ENCODE results near the gene TUBB2A. TPM values are rescaled to one million over a fixed set of nuclear protein-coding genes. Genes with fewer than 3 reads are reported as not detected.
A peak's percentile ranks its signal among the peaks of the same experiment; 100 is the strongest.
"Not testable (repeated sequence)": the region's sequence is repeated elsewhere in the genome, so short reads cannot be mapped to it uniquely, and the experiment has no call there.

TUBB2A gene
- polyA plus RNA-seq, 1 of the 3 experiments (the other 2 are of a cell fraction), result 199 TPM

DNA sequence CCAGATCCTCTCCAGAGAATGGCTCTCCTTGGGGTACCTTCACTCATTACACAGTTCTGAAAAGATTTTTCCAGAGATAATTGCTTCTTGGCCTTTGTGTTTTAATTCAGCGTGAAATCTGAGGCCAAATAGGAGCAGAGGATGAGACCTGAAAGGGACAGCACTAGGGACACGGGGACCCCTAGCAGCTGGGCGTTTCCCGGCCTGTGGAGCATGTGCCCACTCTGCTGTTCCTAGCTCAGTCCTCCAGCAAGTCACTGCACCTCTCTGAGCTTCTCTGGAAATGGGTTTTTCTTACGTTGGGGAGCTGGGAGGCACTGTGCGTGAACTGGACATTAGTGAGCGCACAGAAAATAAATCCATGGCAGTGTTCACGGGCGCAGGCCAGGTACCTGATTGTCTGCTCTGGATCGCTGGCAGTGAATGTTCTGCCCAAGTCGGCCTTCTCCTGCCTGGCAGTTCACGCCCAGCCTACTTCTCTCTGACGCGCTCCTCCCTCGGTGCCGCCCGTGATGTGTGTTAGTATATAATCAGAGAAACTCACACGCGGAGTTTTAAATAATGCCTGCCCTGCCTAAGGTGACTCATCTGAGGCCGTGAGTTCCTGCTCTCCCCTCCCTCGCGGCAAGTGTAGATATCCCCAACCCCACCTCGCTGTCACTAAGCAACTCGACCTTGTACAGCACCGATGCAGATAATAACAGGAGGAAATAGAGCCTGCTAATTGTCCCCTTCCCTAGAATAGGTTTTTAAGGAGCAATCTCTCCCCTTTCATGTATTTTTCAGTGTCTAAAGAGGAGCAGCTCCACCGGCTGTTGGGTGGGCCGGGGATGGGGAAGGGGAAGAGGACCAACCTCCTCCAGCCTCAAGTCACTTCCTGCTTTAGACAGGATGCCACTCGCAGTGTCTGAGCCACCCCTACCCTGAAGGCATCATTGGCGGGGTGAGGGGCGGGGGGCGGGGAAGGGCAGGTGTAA lies 2.7 kb upstream of the TUBB2A start (continued):
- TF ChIP-seq SIN3A (IDR thresholded peaks at IDR 0.05; ENCODE audit: borderline replicate concordance, low read depth, low read length) (no peak), RCOR1 (IDR thresholded peaks at IDR 0.05; ENCODE audit: low read length) (no peak), NFIC (IDR thresholded peaks at IDR 0.05; ENCODE audit: borderline replicate concordance) (no peak), YY1 (IDR thresholded peaks at IDR 0.05; ENCODE audit: low read depth) (no peak), MXI1 (IDR thresholded peaks at IDR 0.05; ENCODE audit: low read depth, low read length) (no peak), RXRA (IDR thresholded peaks at IDR 0.05; ENCODE audit: borderline replicate concordance, low read depth) (no peak), RAD21 (IDR thresholded peaks at IDR 0.05; ENCODE audit: low read length) (no peak), TEAD4 (IDR thresholded peaks at IDR 0.05; ENCODE audit: borderline replicate concordance, insufficient read depth) (no peak)
- TF ChIP-seq, protein P1, sequence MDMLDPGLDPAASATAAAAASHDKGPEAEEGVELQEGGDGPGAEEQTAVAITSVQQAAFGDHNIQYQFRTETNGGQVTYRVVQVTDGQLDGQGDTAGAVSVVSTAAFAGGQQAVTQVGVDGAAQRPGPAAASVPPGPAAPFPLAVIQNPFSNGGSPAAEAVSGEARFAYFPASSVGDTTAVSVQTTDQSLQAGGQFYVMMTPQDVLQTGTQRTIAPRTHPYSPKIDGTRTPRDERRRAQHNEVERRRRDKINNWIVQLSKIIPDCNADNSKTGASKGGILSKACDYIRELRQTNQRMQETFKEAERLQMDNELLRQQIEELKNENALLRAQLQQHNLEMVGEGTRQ (IDR thresholded peaks at IDR 0.05; ENCODE audit: borderline replicate concordance, low read depth, low read length), result no peak
- TF ChIP-seq, protein P2, sequence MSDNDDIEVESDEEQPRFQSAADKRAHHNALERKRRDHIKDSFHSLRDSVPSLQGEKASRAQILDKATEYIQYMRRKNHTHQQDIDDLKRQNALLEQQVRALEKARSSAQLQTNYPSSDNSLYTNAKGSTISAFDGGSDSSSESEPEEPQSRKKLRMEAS (IDR thresholded peaks at IDR 0.05; ENCODE audit: low read depth), result no peak

DNA sequence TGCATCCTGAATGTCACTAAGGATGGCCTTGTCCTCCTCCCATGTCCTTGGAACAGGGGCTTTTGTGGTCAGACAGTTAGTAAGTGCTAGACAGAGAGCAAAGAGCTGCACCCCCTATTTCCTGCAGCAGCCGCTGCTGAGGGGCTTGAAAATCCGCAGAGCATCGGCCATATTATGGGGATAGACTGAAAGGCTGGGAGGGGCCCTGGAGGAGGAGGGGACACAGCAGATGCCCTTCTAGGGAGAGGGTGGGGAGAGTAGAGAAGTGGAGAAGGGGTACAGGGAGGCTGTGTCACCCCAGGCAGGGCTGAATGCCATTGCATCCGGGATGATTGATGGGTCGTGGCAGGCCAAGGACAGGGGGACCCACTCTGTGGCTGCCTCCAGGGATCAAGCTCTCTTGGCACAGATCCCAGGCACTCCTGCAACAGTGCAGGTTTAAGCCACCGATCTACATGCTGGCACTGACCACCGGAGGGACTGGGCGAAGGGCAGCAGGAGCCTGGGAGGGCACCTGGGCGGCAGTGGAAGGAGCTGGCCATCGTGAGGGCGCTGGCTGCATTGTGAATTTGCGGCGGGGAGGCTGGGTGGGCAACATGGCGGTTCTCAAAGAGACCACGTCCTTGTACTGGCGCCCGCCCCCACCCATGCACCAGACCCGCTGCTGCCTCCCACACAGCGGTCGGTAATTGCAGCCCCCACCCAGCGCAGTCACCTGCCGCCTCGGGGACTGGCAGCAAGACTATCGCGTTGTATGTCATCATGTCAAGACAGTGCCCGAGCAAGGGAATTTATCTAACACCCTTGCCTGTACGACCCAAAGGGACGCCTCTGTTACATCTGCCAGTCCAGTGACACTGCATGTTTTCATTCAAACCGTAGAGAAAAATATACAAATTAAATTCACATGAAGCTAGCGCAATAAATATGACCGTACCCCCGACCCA lies 887 bp downstream of the TUBB2A start:
- H3F3A ChIP-seq (replicated peaks; ENCODE audit: insufficient read depth), result peaks cover 34% of the 10 kb centered on the region
- H3K36me3 ChIP-seq (replicated peaks in 1 of 2; ENCODE audit: control insufficient read depth in 1 of 2, insufficient read depth in 2 of 2, low read length in 1 of 2), result peaks cover 20 to 25% of the 10 kb centered on the region in 2 experiments
- H3K27ac ChIP-seq (ENCODE audit: low read depth in 2 of 2, low read length in 1 of 2), result peak overlapping the region; percentile 30 to 53; a peak in 2 of 4 replicates
- peak overlapping the region; percentile 87 to 95 for H3K4me3 ChIP-seq (ENCODE audit: low read depth in 2 of 2, low read length in 1 of 2)
- WGBS (ENCODE audit: low lambda C conversion rate), result 10% methylated on average over 13 of the region's 32 CpGs
- not testable (repeated sequence) for H3K27me3 ChIP-seq (ENCODE audit: insufficient read depth); H3K4me1 ChIP-seq (ENCODE audit: control insufficient read depth in 1 of 2, insufficient read depth in 2 of 2, low read depth in 1 of 2, low read length in 1 of 2); H3K9me2 ChIP-seq; H3K9me3 ChIP-seq
- H4K20me1 ChIP-seq (ENCODE audit: insufficient read depth), result peaks cover 18% of the 10 kb centered on the region
- peak overlapping the region; percentile 99 for H3K9ac ChIP-seq
- TF ChIP-seq, protein P3, sequence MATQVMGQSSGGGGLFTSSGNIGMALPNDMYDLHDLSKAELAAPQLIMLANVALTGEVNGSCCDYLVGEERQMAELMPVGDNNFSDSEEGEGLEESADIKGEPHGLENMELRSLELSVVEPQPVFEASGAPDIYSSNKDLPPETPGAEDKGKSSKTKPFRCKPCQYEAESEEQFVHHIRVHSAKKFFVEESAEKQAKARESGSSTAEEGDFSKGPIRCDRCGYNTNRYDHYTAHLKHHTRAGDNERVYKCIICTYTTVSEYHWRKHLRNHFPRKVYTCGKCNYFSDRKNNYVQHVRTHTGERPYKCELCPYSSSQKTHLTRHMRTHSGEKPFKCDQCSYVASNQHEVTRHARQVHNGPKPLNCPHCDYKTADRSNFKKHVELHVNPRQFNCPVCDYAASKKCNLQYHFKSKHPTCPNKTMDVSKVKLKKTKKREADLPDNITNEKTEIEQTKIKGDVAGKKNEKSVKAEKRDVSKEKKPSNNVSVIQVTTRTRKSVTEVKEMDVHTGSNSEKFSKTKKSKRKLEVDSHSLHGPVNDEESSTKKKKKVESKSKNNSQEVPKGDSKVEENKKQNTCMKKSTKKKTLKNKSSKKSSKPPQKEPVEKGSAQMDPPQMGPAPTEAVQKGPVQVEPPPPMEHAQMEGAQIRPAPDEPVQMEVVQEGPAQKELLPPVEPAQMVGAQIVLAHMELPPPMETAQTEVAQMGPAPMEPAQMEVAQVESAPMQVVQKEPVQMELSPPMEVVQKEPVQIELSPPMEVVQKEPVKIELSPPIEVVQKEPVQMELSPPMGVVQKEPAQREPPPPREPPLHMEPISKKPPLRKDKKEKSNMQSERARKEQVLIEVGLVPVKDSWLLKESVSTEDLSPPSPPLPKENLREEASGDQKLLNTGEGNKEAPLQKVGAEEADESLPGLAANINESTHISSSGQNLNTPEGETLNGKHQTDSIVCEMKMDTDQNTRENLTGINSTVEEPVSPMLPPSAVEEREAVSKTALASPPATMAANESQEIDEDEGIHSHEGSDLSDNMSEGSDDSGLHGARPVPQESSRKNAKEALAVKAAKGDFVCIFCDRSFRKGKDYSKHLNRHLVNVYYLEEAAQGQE (IDR thresholded peaks at IDR 0.05; ENCODE audit: low read depth, low read length), result 0 out of 2 replicates have a peak, but pooled peaks have one; percentile 24
- H3K79me2 ChIP-seq (ENCODE audit: insufficient read depth), result peaks cover 33% of the 10 kb centered on the region
- peak overlapping the region; percentile 98 for H3K4me2 ChIP-seq
- peak overlapping the region; percentile 65; the same call in 1 of the 2 replicates for H2AFZ ChIP-seq (ENCODE audit: low read depth)
- peak; percentile 74 for DNase-seq
- POLR2A ChIA-PET, result interaction anchor here (0.9 to 3.4 kb wide), 10 partner anchors 9 to 98 kb away, joined by 3 to 38 read pairs (median 6); partner anchors contain the start of gene TUBB2B
- CTCF ChIA-PET, result interaction anchor here (0.6 to 2.0 kb wide), 11 partner anchors 8 to 95 kb away, joined by 3 to 10 read pairs (median 3); no protein-coding TSS in a partner anchor

DNA sequence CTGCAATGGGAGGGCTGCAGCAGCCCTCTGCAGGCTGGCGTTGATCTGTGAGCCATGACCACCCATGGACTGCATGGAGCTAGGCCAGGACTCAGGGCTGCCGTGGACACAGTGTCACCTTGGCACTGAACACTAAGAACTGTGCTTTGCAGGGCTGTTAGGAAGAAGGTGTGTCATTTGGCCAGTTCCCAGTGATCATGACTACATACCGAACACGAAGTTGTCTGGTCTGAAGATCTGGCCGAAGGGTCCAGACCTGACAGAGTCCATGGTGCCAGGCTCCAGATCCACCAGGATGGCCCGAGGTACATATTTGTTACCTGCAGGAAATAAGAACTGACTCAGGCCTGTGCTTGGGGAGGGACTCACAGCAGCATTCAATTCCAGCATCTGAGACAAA lies 1.9 kb downstream of the TUBB2A start:
- H3K9me3 ChIP-seq; CTCF ChIA-PET; H3K9me2 ChIP-seq; H2AFZ ChIP-seq (ENCODE audit: low read depth); H3K27me3 ChIP-seq (ENCODE audit: insufficient read depth); H3K9ac ChIP-seq; H3K4me1 ChIP-seq (ENCODE audit: control insufficient read depth in 1 of 2, insufficient read depth in 2 of 2, low read depth in 1 of 2, low read length in 1 of 2); DNase-seq; H3K27ac ChIP-seq (ENCODE audit: low read depth in 2 of 2, low read length in 1 of 2): not testable (repeated sequence)
- Histone ChIP-seq H4K20me1 (ENCODE audit: insufficient read depth) (peaks cover 18% of the 10 kb centered on the region), H3K4me3 (ENCODE audit: low read depth in 2 of 2, low read length in 1 of 2) (peak overlapping the region in 1 of 2 experiments; percentile 46; a peak in 2 of 4 replicates), H3K79me2 (ENCODE audit: insufficient read depth) (peaks cover 33% of the 10 kb centered on the region), H3K4me2 (peak overlapping the region; percentile 98), H3K36me3 (replicated peaks in 1 of 2; ENCODE audit: control insufficient read depth in 1 of 2, insufficient read depth in 2 of 2, low read length in 1 of 2) (peaks cover 23 to 25% of the 10 kb centered on the region in 2 experiments), H3F3A (replicated peaks; ENCODE audit: insufficient read depth) (peaks cover 38% of the 10 kb centered on the region)
- 98% methylated on average over 6 of the region's 6 CpGs for WGBS (ENCODE audit: low lambda C conversion rate)
- POLR2A ChIA-PET, result interaction anchor here (1.2 kb wide), 1 partner anchor 25 kb away, joined by 5 read pairs; no protein-coding TSS in a partner anchor

Data from SK-N-SH (cell line).